Uterus (tissue), 2 donors: ENCODE data around the gene SYT12.

Experiments used
- POLR2A ChIP-seq, 2 donors: fragments of 450-650 bp; IDR thresholded peaks; one replicate each; pipeline ENCODE4 v1.6.1; 2016; ENCODE audit warnings: antibody characterized with exemption in 2 of 2, mild to moderate bottlenecking in 1 of 2, moderate library complexity in 1 of 2
- TF ChIP-seq, protein P1 (sequence below), 4 experiments: fragments of 200-600 bp in 2 of 4; fragments of 450-650 bp in 2 of 4; sonication (generic) in 2 of 4; IDR thresholded peaks; one replicate each; pipeline ENCODE4 v1.5.1; 2016 to 2019; ENCODE audit warnings: antibody characterized with exemption in 4 of 4, mild to moderate bottlenecking in 2 of 4, moderate library complexity in 1 of 4

DNA sequence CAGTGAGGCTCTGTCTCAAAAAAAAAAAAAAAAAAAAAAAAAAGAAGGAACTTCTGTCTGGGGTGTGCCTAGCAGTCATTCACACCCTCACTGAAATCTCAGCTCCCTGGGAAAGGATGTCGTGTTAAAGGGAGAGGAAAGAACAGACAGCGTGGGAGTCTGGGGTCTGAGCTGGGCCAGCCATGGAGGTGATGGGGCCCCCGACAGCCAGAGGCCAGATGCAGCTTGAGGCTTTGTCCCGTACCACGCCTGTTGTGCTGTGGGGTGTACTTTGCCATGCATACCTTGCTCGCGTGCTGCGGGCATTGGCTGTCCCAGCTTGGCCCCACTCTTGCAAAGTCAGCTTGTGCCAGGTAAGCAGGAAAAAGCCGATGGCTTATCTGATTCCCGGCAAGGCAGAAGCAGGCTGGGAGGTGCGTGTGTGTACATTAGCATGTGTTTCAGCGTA is 4.6 kb downstream of the SYT12 start:
- TF ChIP-seq, protein P1, sequence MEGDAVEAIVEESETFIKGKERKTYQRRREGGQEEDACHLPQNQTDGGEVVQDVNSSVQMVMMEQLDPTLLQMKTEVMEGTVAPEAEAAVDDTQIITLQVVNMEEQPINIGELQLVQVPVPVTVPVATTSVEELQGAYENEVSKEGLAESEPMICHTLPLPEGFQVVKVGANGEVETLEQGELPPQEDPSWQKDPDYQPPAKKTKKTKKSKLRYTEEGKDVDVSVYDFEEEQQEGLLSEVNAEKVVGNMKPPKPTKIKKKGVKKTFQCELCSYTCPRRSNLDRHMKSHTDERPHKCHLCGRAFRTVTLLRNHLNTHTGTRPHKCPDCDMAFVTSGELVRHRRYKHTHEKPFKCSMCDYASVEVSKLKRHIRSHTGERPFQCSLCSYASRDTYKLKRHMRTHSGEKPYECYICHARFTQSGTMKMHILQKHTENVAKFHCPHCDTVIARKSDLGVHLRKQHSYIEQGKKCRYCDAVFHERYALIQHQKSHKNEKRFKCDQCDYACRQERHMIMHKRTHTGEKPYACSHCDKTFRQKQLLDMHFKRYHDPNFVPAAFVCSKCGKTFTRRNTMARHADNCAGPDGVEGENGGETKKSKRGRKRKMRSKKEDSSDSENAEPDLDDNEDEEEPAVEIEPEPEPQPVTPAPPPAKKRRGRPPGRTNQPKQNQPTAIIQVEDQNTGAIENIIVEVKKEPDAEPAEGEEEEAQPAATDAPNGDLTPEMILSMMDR (IDR thresholded peaks at IDR 0.05), result no peak
- no peak for TF ChIP-seq POLR2A (IDR thresholded peaks at IDR 0.05)
